SK-N-SH (cell line): ENCODE measurements around the gene TTLL12. TPM values are rescaled to one million over a fixed set of nuclear protein-coding genes. Genes with fewer than 3 reads are reported as not detected.

Experiments
- CTCF ChIA-PET: fragments of 300-600, 350-600 bp; formaldehyde crosslinking; extraction: SDS; loops from one replicate; lab custom pipeline; 2021; lab: Yijun Ruan, JAX
- POLR2A ChIA-PET: fragments of 350-600 bp; sonication (Branson Sonifier 250); formaldehyde crosslinking; extraction: SDS; loops from one replicate; lab custom pipeline; 2020; ENCODE audit warnings: antibody characterized with exemption, inconsistent platforms; lab: Yijun Ruan, JAX
- DNase-seq: peaks from one replicate; pipeline ENCODE4 v3.0.0; 2012
- H2AFZ ChIP-seq: fragments of 200-600 bp; sonication (generic); 2 replicates; pipeline ENCODE4 v1.8.1; 2016; ENCODE audit warnings: antibody characterized with exemption, mild to moderate bottlenecking, low read depth
- H3F3A ChIP-seq: fragments of 200-600 bp; sonication (generic); replicated peaks from 2 replicates; pipeline ENCODE3; 2016; ENCODE audit warnings: antibody characterized with exemption, mild to moderate bottlenecking; ENCODE audit not compliant: insufficient read depth
- H3K27ac ChIP-seq, 2 experiments: fragments of 200-500 bp in 1 of 2; fragments of 200-600 bp in 1 of 2; sonication (Bioruptor generic) in 1 of 2; sonication (generic), shearing (Covaris generic) in 1 of 2; 2 replicates each; pipeline versions ENCODE4 v1.5.1 to v1.6.1; 2014 to 2016; ENCODE audit warnings: low read depth in 2 of 2, inconsistent platforms in 1 of 2, low read length in 1 of 2, mild to moderate bottlenecking in 1 of 2, mixed read lengths in 1 of 2
- H3K27me3 ChIP-seq: fragments of 200-600 bp; sonication (generic), shearing (Covaris generic); 2 replicates; pipeline ENCODE4 v1.6.1; 2016; ENCODE audit warnings: mixed run types; ENCODE audit not compliant: insufficient read depth
- H3K36me3 ChIP-seq, 2 experiments: fragments of 200-500 bp in 1 of 2; fragments of 200-600 bp in 1 of 2; sonication (Bioruptor generic) in 1 of 2; sonication (generic) in 1 of 2; replicated peaks in 1 of 2; 2 replicates each; pipeline versions ENCODE3 to v1.5.1; 2014 to 2016; ENCODE audit warnings: low read length in 1 of 2, mild to moderate bottlenecking in 1 of 2; ENCODE audit not compliant: insufficient read depth in 2 of 2, control insufficient read depth in 1 of 2
- H3K4me1 ChIP-seq, 2 experiments: fragments of 200-500 bp in 1 of 2; fragments of 200-600 bp in 1 of 2; sonication (Bioruptor generic) in 1 of 2; sonication (generic), shearing (Covaris generic) in 1 of 2; 2 replicates each; pipeline versions ENCODE4 v1.5.1 to v1.6.1; 2014 to 2016; ENCODE audit warnings: low read depth in 1 of 2, low read length in 1 of 2, mixed run types in 1 of 2; ENCODE audit not compliant: insufficient read depth in 2 of 2, control insufficient read depth in 1 of 2
- H3K4me2 ChIP-seq: fragments of 200-600 bp; sonication (generic), shearing (Covaris generic); 2 replicates; pipeline ENCODE4 v1.6.1; 2017; ENCODE audit warnings: mixed run types
- H3K4me3 ChIP-seq, 2 experiments: fragments of 200-500 bp in 1 of 2; fragments of 200-600 bp in 1 of 2; sonication (Bioruptor generic) in 1 of 2; sonication (generic), shearing (Covaris generic) in 1 of 2; 2 replicates each; pipeline versions ENCODE4 v1.5.1 to v1.8.1; 2014 to 2016; ENCODE audit warnings: low read depth in 2 of 2, inconsistent platforms in 1 of 2, low read length in 1 of 2, mild to moderate bottlenecking in 1 of 2, mixed read lengths in 1 of 2, moderate library complexity in 1 of 2
- H3K79me2 ChIP-seq: fragments of 200-600 bp; sonication (generic); 2 replicates; pipeline ENCODE4 v1.8.1; 2017; ENCODE audit warnings: mild to moderate bottlenecking; ENCODE audit not compliant: insufficient read depth
- H3K9ac ChIP-seq: fragments of 200-600 bp; sonication (generic); 2 replicates; pipeline ENCODE4 v1.6.1; 2017; ENCODE audit warnings: mixed run types
- H3K9me2 ChIP-seq: fragments of 200-600 bp; sonication (generic); 2 replicates; pipeline ENCODE4 v1.6.1; 2017; ENCODE audit warnings: mixed run types
- H3K9me3 ChIP-seq: fragments of 200-600 bp; sonication (generic); 2 replicates; pipeline ENCODE4 v1.6.1; 2017; ENCODE audit warnings: mixed run types, mild to moderate bottlenecking, moderate library complexity
- H4K20me1 ChIP-seq: fragments of 200-600 bp; sonication (generic); 2 replicates; pipeline ENCODE4 v1.6.1; 2017; ENCODE audit warnings: mild to moderate bottlenecking, mixed run types; ENCODE audit not compliant: insufficient read depth
- ELF1 ChIP-seq: IDR thresholded peaks from 2 replicates; pipeline ENCODE4 v1.4.0; 2012
- FOSL2 ChIP-seq: IDR thresholded peaks from 2 replicates; pipeline ENCODE4 v1.4.0; 2012; ENCODE audit warnings: low read depth, mild to moderate bottlenecking, moderate library complexity, borderline replicate concordance
- FOXM1 ChIP-seq: IDR thresholded peaks from 2 replicates; pipeline ENCODE4 v1.4.0; 2012; ENCODE audit warnings: low read depth, mild to moderate bottlenecking
- GATA2 ChIP-seq: sonication (generic); formaldehyde crosslinking; IDR thresholded peaks from 2 replicates; pipeline ENCODE4 v1.5.0; 2020; ENCODE audit warnings: mild to moderate bottlenecking, missing genetic modification reagents
- JUND ChIP-seq: IDR thresholded peaks from 2 replicates; pipeline ENCODE4 v1.4.0; 2012
- NRF1 ChIP-seq: IDR thresholded peaks from 2 replicates; pipeline ENCODE4 v1.6.1; 2012; ENCODE audit warnings: low read depth, mild to moderate bottlenecking, low read length
- POLR2AphosphoS5 ChIP-seq: IDR thresholded peaks from 2 replicates; pipeline ENCODE4 v1.6.1; 2012; ENCODE audit warnings: low read depth, low read length
- RAD21 ChIP-seq: IDR thresholded peaks from 2 replicates; pipeline ENCODE4 v1.6.1; 2012; ENCODE audit warnings: mild to moderate bottlenecking, low read length
- SMC3 ChIP-seq: IDR thresholded peaks from 2 replicates; pipeline ENCODE4 v1.6.1; 2012; ENCODE audit warnings: low read depth, low read length, improper control_type of control experiment
- TAF1 ChIP-seq: IDR thresholded peaks from 2 replicates; pipeline ENCODE4 v1.6.1; 2012; ENCODE audit warnings: low read depth, mild to moderate bottlenecking, low read length, moderate library complexity, borderline replicate concordance
- TEAD4 ChIP-seq: IDR thresholded peaks from 2 replicates; pipeline ENCODE4 v1.4.0; 2012; ENCODE audit warnings: mild to moderate bottlenecking, borderline replicate concordance; ENCODE audit not compliant: insufficient read depth
- WGBS: methylation state at CpG from one replicate; pipeline ENCODE4 v1.1.6; 2017; ENCODE audit warnings: low lambda C conversion rate; 5-methylcytosine and 5-hydroxymethylcytosine counted together
- polyA plus RNA-seq, 3 experiments: library from polyadenylated mRNA; depleted of rRNA; stranded (reverse); fragments of >200 nt; gene quantifications; 2 replicates each; pipeline ENCODE4 v1.2.3, GENCODE V29; 2012
- TF ChIP-seq, protein P1 (sequence below): fragments of 150-350 bp; IDR thresholded peaks from 2 replicates; pipeline ENCODE4 v1.6.1; 2016; ENCODE audit warnings: mild to moderate bottlenecking, low read depth, low read length
- TF ChIP-seq, protein P2 (sequence below): IDR thresholded peaks from 2 replicates; pipeline ENCODE4; 2012
- TF ChIP-seq, protein P3 (sequence below): IDR thresholded peaks from 2 replicates; pipeline ENCODE4 v1.4.0; 2012; ENCODE audit warnings: low read depth, borderline replicate concordance
- TF ChIP-seq, protein P4 (sequence below): fragments of 200-600 bp; sonication (generic); IDR thresholded peaks from 2 replicates; pipeline ENCODE4 v1.6.1; 2017; ENCODE audit warnings: antibody characterized with exemption, mild to moderate bottlenecking, moderate library complexity
- TF ChIP-seq, protein P5 (sequence below): IDR thresholded peaks from 2 replicates; pipeline ENCODE4 v1.6.1; 2012; ENCODE audit warnings: mild to moderate bottlenecking, low read depth, low read length, moderate library complexity

Gene TTLL12
- polyA plus RNA-seq, 1 of the 3 experiments (the other 2 are of a cell fraction): 11.5 TPM

DNA sequence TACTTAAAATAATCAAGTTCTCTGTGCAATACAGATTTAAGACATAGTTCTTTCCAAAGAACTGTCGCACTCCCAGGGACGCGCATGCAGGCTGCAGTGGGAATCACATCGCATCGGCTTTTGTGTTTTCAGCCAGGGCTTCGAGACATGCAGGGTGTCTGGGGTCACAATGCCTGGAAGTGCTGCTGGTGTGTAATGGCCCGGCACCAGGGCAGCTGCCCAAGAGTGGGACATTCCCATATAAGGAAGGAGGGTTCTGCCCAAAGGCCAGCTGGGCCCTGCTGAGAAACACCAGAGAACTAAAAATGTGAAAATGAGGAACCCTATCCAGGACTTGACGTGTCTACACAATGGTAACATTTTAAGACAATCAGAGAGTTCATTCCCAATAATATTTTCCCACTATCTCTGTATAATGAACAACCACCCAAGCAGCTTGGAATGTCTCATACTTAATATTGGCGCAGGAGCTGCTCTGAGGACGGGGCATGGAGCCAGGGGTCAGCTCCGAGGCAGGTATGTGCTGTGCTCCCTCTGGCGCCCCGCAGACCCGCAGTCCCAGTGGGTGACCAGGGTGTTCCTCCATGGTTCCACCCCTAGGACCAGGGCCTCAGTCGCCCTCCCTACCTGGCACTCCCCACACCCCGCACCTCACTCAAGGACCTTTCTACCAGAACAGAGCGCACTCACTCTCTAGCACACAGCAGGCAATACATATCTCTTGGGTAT, 55.0 kb downstream of the TTLL12 start:
- no peaks in the 10 kb centered on the region for H3K9me3 ChIP-seq
- DNase-seq: no peak
- no peak overlapping the region for H3K9ac ChIP-seq
- WGBS: 94% methylated on average over 8 of the region's 17 CpGs
- ChIA-PET CTCF (no interaction called here), POLR2A (no interaction called here)
- H3K27ac ChIP-seq: no peak overlapping the region
- peaks cover 0 to 4% of the 10 kb centered on the region in 2 experiments for H3K36me3 ChIP-seq
- H3K4me1 ChIP-seq: no peaks in the 10 kb centered on the region
- no peak overlapping the region for H3K4me3 ChIP-seq
- no peak overlapping the region for H3K4me2 ChIP-seq
- no peak for TF ChIP-seq POLR2AphosphoS5
- TF ChIP-seq, protein P1, sequence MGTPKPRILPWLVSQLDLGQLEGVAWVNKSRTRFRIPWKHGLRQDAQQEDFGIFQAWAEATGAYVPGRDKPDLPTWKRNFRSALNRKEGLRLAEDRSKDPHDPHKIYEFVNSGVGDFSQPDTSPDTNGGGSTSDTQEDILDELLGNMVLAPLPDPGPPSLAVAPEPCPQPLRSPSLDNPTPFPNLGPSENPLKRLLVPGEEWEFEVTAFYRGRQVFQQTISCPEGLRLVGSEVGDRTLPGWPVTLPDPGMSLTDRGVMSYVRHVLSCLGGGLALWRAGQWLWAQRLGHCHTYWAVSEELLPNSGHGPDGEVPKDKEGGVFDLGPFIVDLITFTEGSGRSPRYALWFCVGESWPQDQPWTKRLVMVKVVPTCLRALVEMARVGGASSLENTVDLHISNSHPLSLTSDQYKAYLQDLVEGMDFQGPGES: no peak
- TF ChIP-seq RAD21: no peak
- no peaks in the 10 kb centered on the region for H3F3A ChIP-seq
- no peak overlapping the region for H2AFZ ChIP-seq
- no peaks in the 10 kb centered on the region for H3K27me3 ChIP-seq
- H4K20me1 ChIP-seq: no peaks in the 10 kb centered on the region
- H3K9me2 ChIP-seq: no peaks in the 10 kb centered on the region
- H3K79me2 ChIP-seq: no peaks in the 10 kb centered on the region

DNA sequence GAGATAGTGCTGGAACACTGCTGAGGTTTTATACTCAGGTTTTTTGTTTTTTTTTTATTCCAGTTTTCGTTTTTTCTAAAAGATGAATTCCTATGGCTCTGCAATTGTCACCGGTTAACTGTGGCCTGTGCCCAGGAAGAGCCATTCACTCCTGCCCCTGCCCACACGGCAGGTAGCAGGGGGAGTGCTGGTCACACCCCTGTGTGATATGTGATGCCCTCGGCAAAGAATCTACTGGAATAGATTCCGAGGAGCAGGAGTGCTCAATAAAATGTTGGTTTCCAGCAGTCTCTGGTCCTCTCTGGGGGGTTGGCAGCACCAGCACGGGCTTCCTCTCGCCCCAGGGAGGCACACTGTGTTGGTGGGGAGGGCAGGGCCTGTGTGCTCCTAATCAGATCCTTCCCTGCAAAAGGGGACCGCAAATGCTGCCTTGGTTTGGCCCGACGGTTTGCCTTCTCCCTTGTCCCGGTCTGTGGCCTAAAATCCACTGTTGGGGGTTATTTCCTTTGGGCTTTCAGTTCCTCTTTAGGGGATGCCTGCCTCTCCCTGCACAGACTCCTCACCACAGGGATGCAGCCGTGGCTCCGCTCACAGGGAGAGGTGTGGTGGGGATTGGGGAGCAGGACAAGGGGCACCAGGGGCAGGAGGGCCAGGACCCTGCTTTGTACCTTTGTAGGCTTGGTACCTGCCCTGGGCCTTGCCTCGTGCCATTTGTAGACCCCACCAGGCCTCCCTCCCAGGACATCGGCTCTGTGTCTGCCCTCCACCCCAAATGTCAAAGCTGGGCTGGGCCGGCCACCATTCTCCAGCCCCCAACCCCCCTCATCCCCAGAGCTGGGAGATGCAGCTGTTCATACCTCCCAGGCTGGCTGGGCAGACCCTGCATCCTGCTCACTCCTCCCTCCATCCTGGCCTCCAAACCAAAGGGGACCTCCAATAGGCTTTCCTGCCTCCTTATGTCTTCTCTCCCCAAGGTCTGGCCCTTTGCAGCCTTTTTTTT, 57.2 kb downstream of the TTLL12 start:
- WGBS: 70% methylated on average over 5 of the region's 16 CpGs
- Histone ChIP-seq H2AFZ (no peak overlapping the region), H3K9ac (no peak overlapping the region), H3K27ac (no peak overlapping the region), H3K36me3 (peaks cover 0 to 4% of the 10 kb centered on the region in 2 experiments), H3F3A (no peaks in the 10 kb centered on the region), H4K20me1 (no peaks in the 10 kb centered on the region), H3K4me1 (no peaks in the 10 kb centered on the region), H3K27me3 (no peaks in the 10 kb centered on the region)
- DNase-seq: no peak
- CTCF ChIA-PET: no interaction called here
- TF ChIP-seq TAF1 (no peak), POLR2AphosphoS5 (no peak), GATA2 (CRISPR knock-in tag) (no peak), FOSL2 (no peak), TEAD4 (no peak), NRF1 (no peak), ELF1 (no peak), FOXM1 (no peak), SMC3 (no peak), JUND (no peak)
- TF ChIP-seq, protein P2, sequence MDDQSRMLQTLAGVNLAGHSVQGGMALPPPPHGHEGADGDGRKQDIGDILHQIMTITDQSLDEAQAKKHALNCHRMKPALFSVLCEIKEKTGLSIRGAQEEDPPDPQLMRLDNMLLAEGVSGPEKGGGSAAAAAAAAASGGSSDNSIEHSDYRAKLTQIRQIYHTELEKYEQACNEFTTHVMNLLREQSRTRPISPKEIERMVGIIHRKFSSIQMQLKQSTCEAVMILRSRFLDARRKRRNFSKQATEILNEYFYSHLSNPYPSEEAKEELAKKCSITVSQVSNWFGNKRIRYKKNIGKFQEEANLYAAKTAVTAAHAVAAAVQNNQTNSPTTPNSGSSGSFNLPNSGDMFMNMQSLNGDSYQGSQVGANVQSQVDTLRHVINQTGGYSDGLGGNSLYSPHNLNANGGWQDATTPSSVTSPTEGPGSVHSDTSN: no peak
- TF ChIP-seq, protein P3, sequence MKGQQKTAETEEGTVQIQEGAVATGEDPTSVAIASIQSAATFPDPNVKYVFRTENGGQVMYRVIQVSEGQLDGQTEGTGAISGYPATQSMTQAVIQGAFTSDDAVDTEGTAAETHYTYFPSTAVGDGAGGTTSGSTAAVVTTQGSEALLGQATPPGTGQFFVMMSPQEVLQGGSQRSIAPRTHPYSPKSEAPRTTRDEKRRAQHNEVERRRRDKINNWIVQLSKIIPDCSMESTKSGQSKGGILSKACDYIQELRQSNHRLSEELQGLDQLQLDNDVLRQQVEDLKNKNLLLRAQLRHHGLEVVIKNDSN: no peak
- TF ChIP-seq, protein P4, sequence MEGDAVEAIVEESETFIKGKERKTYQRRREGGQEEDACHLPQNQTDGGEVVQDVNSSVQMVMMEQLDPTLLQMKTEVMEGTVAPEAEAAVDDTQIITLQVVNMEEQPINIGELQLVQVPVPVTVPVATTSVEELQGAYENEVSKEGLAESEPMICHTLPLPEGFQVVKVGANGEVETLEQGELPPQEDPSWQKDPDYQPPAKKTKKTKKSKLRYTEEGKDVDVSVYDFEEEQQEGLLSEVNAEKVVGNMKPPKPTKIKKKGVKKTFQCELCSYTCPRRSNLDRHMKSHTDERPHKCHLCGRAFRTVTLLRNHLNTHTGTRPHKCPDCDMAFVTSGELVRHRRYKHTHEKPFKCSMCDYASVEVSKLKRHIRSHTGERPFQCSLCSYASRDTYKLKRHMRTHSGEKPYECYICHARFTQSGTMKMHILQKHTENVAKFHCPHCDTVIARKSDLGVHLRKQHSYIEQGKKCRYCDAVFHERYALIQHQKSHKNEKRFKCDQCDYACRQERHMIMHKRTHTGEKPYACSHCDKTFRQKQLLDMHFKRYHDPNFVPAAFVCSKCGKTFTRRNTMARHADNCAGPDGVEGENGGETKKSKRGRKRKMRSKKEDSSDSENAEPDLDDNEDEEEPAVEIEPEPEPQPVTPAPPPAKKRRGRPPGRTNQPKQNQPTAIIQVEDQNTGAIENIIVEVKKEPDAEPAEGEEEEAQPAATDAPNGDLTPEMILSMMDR: no peak
- TF ChIP-seq, protein P5, sequence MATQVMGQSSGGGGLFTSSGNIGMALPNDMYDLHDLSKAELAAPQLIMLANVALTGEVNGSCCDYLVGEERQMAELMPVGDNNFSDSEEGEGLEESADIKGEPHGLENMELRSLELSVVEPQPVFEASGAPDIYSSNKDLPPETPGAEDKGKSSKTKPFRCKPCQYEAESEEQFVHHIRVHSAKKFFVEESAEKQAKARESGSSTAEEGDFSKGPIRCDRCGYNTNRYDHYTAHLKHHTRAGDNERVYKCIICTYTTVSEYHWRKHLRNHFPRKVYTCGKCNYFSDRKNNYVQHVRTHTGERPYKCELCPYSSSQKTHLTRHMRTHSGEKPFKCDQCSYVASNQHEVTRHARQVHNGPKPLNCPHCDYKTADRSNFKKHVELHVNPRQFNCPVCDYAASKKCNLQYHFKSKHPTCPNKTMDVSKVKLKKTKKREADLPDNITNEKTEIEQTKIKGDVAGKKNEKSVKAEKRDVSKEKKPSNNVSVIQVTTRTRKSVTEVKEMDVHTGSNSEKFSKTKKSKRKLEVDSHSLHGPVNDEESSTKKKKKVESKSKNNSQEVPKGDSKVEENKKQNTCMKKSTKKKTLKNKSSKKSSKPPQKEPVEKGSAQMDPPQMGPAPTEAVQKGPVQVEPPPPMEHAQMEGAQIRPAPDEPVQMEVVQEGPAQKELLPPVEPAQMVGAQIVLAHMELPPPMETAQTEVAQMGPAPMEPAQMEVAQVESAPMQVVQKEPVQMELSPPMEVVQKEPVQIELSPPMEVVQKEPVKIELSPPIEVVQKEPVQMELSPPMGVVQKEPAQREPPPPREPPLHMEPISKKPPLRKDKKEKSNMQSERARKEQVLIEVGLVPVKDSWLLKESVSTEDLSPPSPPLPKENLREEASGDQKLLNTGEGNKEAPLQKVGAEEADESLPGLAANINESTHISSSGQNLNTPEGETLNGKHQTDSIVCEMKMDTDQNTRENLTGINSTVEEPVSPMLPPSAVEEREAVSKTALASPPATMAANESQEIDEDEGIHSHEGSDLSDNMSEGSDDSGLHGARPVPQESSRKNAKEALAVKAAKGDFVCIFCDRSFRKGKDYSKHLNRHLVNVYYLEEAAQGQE: no peak
- TF ChIP-seq, all 33 proteins: peak for 0
- no peak overlapping the region for H3K4me2 ChIP-seq
- H3K9me2 ChIP-seq: no peaks in the 10 kb centered on the region
- H3K9me3 ChIP-seq: no peaks in the 10 kb centered on the region
- H3K79me2 ChIP-seq: no peaks in the 10 kb centered on the region
- POLR2A ChIA-PET: no interaction called here
- no peak overlapping the region for H3K4me3 ChIP-seq
